Keratinocyte (primary cell): ENCODE data around the gene SOCS6. TPM values are rescaled to one million over a fixed set of nuclear protein-coding genes. Genes with fewer than 3 reads are reported as not detected.

Experiments
- DNase-seq: peaks from one replicate; pipeline ENCODE4 v3.0.0-alpha.2; 2011; ENCODE audit warnings: low read depth, missing footprints, low spot score
- FAIRE-seq: peaks from 2 replicates; lab custom pipeline; 2011; peaks lifted over from hg19 to GRCh38; lab: Jason Lieb, UNC
- H2AFZ ChIP-seq: 2 replicates; pipeline ENCODE4 v1.6.0; 2012; ENCODE audit warnings: low read length, control low read depth, inconsistent platforms; ENCODE audit not compliant: control insufficient read depth
- H3K27ac ChIP-seq: 2 replicates; pipeline ENCODE4 v1.5.1; 2011; ENCODE audit warnings: low read length; ENCODE audit not compliant: control insufficient read depth, insufficient read depth
- H3K27me3 ChIP-seq: 3 replicates; pipeline ENCODE4 v1.6.0; 2011; ENCODE audit warnings: low read length; ENCODE audit not compliant: control insufficient read depth, insufficient read depth; ENCODE audit errors: extremely low read depth
- H3K36me3 ChIP-seq, 2 experiments: 2 replicates in 1 of 2; 3 replicates in 1 of 2; pipeline ENCODE4 v1.5.1; 2011; ENCODE audit warnings: low read length in 2 of 2, mild to moderate bottlenecking in 1 of 2; ENCODE audit not compliant: control insufficient read depth in 2 of 2, insufficient read depth in 2 of 2; ENCODE audit errors: extremely low read depth in 1 of 2
- H3K4me1 ChIP-seq: 3 replicates; pipeline ENCODE4 v1.5.1; 2011; ENCODE audit warnings: low read length; ENCODE audit not compliant: control insufficient read depth, insufficient read depth; ENCODE audit errors: extremely low read depth
- H3K4me2 ChIP-seq: 3 replicates; pipeline ENCODE4 v1.6.0; 2011; ENCODE audit warnings: low read depth, low read length; ENCODE audit not compliant: control insufficient read depth, insufficient read depth; ENCODE audit errors: extremely low read depth
- H3K4me3 ChIP-seq, 3 experiments: fragments of 200-600 bp in 1 of 3; sonication (generic) in 1 of 3; 2 replicates in 2 of 3; 3 replicates in 1 of 3; pipeline ENCODE4 v1.5.1; 2011 to 2016; ENCODE audit warnings: low read length in 3 of 3, mild to moderate bottlenecking in 3 of 3, control low read depth in 2 of 3, inconsistent platforms in 1 of 3, low read depth in 1 of 3, mixed read lengths in 1 of 3, mixed run types in 1 of 3, moderate library complexity in 1 of 3; ENCODE audit not compliant: control insufficient read depth in 2 of 3, insufficient read depth in 2 of 3; ENCODE audit errors: extremely low read depth in 1 of 3
- H3K79me2 ChIP-seq: 2 replicates; pipeline ENCODE4 v1.6.0; 2012; ENCODE audit warnings: low read length; ENCODE audit not compliant: control insufficient read depth, insufficient read depth
- H3K9ac ChIP-seq: 3 replicates; pipeline ENCODE4 v1.6.0; 2011; ENCODE audit warnings: low read length; ENCODE audit not compliant: control insufficient read depth, insufficient read depth; ENCODE audit errors: extremely low read depth
- H3K9me1 ChIP-seq: 3 replicates; pipeline ENCODE4 v1.6.0; 2011; ENCODE audit warnings: low read length; ENCODE audit not compliant: control insufficient read depth, insufficient read depth; ENCODE audit errors: extremely low read depth
- H3K9me3 ChIP-seq: 2 replicates; pipeline ENCODE4 v1.5.1; 2012; ENCODE audit warnings: low read depth, low read length; ENCODE audit not compliant: control insufficient read depth
- H4K20me1 ChIP-seq: 3 replicates; pipeline ENCODE4 v1.6.0; 2011; ENCODE audit warnings: low read length; ENCODE audit not compliant: control insufficient read depth, insufficient read depth; ENCODE audit errors: extremely low read depth
- EZH2 ChIP-seq: IDR thresholded peaks from one replicate; pipeline ENCODE4 v1.6.1; 2012; ENCODE audit warnings: inconsistent platforms, mild to moderate bottlenecking, low read length, moderate library complexity
- dilution Hi-C: fragments of 300-500 bp; cut with MboI; formaldehyde crosslinking; loops from one replicate; pipeline ENCODE4 v1.7.0; 2020; ENCODE audit warnings: low sequenced_read_pairs; ENCODE audit not compliant: extremely low pct_ligation_motif_present
- polyA plus RNA-seq, 5 experiments: library from polyadenylated mRNA; depleted of rRNA in 3 of 5; stranded (reverse) in 3 of 5; stranded (forward) in 1 of 5; unstranded in 1 of 5; fragments of >200 nt; gene quantifications; 1 replicate in 1 of 5; 2 replicates in 3 of 5; 3 replicates in 1 of 5; pipeline versions ENCODE4 v1.2.1 to v1.2.3, GENCODE V29; 2011 to 2012; ENCODE audit warnings: missing spikeins in 2 of 5, low read depth in 1 of 5, low replicate concordance in 1 of 5
- TF ChIP-seq, protein P1 (sequence below), 3 experiments: IDR thresholded peaks in 1 of 3; conservative IDR thresholded peaks in 1 of 3; optimal IDR thresholded peaks in 1 of 3; 2 replicates in 2 of 3; 3 replicates in 1 of 3; pipeline versions ENCODE3 to v1.5.1; 2011; ENCODE audit warnings: low read length in 3 of 3, mild to moderate bottlenecking in 3 of 3, moderate library complexity in 2 of 3, control low read depth in 1 of 3, inconsistent platforms in 1 of 3; ENCODE audit not compliant: insufficient read depth in 2 of 3; ENCODE audit errors: extremely low read depth in 1 of 3

SOCS6 gene
- polyA plus RNA-seq, 1 donor (not counting 4 experiments of a cell fraction or from before 2014, with no cell fraction given), result 22.2 TPM

DNA sequence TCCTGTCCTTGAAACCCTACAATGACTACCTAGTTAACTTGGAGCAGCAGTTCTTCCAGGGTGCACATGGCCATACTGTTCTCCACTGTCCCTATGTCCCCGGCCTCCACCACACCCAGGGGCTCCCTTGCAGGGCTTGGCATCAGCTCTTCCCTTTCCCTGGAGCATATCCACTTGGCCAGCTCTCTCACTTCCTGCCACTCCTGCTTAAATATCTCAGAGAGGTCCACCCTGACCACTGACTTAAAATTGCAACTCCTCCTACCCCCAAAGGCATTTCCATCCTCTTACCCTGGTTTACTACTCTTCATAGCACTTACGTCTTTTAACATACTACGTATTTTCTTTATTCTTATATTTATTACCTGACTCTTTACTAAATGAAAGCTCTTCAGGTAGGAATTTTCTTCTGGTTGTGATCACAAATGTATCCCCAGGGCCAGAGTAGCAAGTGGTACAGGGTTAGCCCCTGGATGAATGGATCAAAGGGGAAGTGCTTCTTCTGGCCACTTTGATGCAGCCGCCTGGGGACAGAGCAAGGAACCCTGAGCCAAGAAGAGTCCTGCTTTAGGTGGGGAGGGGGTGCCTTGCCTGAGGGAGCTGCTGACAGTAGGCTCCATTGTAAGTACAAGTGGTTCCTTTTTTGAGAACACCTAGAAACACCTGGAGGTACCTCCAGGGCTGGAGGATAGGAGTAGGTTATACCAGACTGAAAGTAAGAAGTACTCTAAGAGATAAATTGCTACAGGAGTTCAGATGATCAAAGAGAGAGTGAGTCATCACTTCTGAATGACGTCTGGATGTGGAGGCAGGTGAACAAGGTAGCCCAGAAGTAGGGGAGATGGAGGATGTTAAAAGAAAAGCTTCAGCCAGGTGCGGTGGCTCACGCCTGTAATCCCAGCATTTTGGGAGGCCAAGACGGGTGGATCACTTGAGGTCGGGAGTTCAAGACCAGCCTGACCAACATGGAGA, 82.2 kb downstream of the SOCS6 start:
- Histone ChIP-seq H3K4me2 (peak overlapping the region; percentile 33), H3K9me1 (no peaks in the 10 kb centered on the region), H3K4me1 (peaks cover 35% of the 10 kb centered on the region), H3K27ac (no peak overlapping the region), H2AFZ (no peak overlapping the region), H3K27me3 (no peaks in the 10 kb centered on the region), H3K9ac (no peak overlapping the region), H3K9me3 (no peaks in the 10 kb centered on the region), H3K36me3 (no peaks in the 10 kb centered on the region), H3K79me2 (no peaks in the 10 kb centered on the region), H3K4me3 (no peak overlapping the region), H4K20me1 (no peaks in the 10 kb centered on the region)
- TF ChIP-seq, protein P1, sequence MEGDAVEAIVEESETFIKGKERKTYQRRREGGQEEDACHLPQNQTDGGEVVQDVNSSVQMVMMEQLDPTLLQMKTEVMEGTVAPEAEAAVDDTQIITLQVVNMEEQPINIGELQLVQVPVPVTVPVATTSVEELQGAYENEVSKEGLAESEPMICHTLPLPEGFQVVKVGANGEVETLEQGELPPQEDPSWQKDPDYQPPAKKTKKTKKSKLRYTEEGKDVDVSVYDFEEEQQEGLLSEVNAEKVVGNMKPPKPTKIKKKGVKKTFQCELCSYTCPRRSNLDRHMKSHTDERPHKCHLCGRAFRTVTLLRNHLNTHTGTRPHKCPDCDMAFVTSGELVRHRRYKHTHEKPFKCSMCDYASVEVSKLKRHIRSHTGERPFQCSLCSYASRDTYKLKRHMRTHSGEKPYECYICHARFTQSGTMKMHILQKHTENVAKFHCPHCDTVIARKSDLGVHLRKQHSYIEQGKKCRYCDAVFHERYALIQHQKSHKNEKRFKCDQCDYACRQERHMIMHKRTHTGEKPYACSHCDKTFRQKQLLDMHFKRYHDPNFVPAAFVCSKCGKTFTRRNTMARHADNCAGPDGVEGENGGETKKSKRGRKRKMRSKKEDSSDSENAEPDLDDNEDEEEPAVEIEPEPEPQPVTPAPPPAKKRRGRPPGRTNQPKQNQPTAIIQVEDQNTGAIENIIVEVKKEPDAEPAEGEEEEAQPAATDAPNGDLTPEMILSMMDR (optimal IDR thresholded peaks at IDR 0.05 in 1 of 3, IDR thresholded peaks at IDR 0.05 in 1 of 3, conservative IDR thresholded peaks at IDR 0.05 in 1 of 3; ENCODE audit: extremely low read depth in 1 of 3, insufficient read depth in 2 of 3, low read length in 3 of 3), result no peak
- no peak for TF ChIP-seq EZH2
- DNase-seq, result peak; percentile 21
- FAIRE-seq, result peak; percentile 53
- dilution Hi-C loops, result no loop called here

GRCh38 chr18:70371908-70372307, 83.1 kb downstream of the SOCS6 start:
- H3K4me1 ChIP-seq, result peaks cover 35% of the 10 kb centered on the region
- H3K9ac ChIP-seq, result no peak overlapping the region
- no peak overlapping the region for H3K4me2 ChIP-seq
- H3K4me3 ChIP-seq, result no peak overlapping the region
- H3K27me3 ChIP-seq, result no peaks in the 10 kb centered on the region
- H3K9me3 ChIP-seq, result no peaks in the 10 kb centered on the region
- H3K36me3 ChIP-seq, result no peaks in the 10 kb centered on the region
- FAIRE-seq, result no peak
- H4K20me1 ChIP-seq, result no peaks in the 10 kb centered on the region
- no peaks in the 10 kb centered on the region for H3K79me2 ChIP-seq
- no peaks in the 10 kb centered on the region for H3K9me1 ChIP-seq
- no peak overlapping the region for H3K27ac ChIP-seq
- no peak for TF ChIP-seq EZH2
- TF ChIP-seq, protein P1 (optimal IDR thresholded peaks at IDR 0.05 in 1 of 3, IDR thresholded peaks at IDR 0.05 in 1 of 3, conservative IDR thresholded peaks at IDR 0.05 in 1 of 3; ENCODE audit: extremely low read depth in 1 of 3, insufficient read depth in 2 of 3, low read length in 3 of 3), result no peak
- DNase-seq, result no peak
- dilution Hi-C loops, result no loop called here
- no peak overlapping the region for H2AFZ ChIP-seq
